Fibroblast of skin of left biceps (primary cell): ENCODE data around the gene ZNF385C.

Experiments used
- DNase-seq, 2 experiments: peaks; one replicate each; pipeline ENCODE4 v3.0.0-alpha.2; 2013; ENCODE audit warnings: low read depth in 2 of 2

Gene ZNF385C

GRCh38 chr17:42124256-42124655 is 26.0 kb upstream of the ZNF385C start:
- DNase-seq = no peak

DNA sequence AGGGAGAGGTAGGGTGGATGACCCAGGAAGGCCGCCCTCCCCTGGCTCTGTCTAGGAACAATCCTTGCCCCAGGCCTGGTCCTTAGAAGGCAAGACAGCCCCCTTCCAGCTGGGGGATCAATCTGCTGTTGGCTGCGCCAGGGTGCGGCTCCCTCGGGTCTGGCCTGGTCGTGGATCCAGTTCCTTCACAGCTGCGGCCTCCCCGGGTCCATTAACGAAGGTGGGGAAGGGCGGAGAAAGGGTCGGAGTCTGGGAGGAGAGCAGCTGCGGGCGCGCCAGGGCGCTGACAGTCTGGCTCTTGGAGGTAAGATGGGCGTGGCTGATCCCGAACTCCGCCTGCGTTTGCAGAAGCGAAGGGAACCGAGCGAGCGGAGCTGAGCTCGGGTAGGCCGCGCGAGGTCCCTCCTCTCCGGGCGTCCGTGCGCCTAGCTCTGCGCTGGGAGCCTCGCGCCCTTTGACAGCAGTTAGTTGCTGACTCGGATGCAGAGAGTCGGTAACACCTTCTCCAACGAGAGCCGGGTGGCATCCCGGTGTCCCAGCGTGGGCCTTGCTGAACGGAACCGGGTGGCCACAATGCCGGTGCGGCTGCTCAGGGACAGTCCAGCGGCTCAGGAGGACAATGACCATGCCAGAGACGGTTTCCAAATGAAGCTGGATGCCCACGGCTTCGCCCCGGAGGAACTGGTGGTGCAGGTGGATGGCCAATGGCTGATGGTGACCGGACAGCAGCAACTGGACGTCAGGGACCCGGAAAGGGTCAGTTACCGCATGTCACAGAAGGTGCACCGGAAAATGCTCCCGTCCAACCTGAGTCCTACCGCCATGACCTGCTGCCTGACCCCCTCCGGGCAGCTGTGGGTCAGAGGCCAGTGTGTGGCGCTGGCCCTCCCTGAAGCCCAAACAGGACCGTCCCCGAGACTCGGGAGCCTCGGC is 24.4 kb upstream of the ZNF385C start, which contains the start of gene HSPB9:
Gene HSPB9 (plus strand): TSS at position 434 of the 933 bp plus-strand sequence. CDS start 47 bp downstream, at position 481.
- no peak for DNase-seq

- DNase-seq = no peak
Observed at GRCh38 chr17:42120770-42121769, 22.8 kb upstream of the ZNF385C start, which contains the start of gene KAT2A. TSS of gene KAT2A (minus strand) at chr17:42121367. CDS start at chr17:42121304, 63 bp downstream.

- DNase-seq = no peak
Observed at GRCh38 chr17:42120161-42120769, 22.0 kb upstream of the ZNF385C start.

GRCh38 chr17:42119301-42119700 is 21.0 kb upstream of the ZNF385C start:
- no peak for DNase-seq

DNA sequence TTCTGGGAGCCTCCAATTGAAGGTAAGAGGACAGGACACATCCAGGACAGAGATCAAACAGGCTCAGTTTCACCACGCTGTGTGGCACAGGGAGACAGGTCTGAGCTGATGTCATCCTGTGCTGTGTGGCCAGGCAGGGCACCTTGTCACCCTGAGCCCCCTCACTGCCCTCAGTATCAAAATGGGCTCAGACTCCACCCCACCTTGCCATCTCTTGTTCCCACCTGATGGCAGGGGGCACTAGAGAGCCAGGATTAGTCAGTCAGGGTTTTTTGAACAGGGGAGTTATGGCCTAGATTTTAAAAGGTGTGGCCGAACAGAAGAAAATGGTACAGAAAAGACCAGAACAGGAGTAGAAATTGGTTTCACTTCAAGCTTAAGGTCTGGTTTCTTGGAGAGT is 20.3 kb upstream of the ZNF385C start:
- no peak for DNase-seq

DNA sequence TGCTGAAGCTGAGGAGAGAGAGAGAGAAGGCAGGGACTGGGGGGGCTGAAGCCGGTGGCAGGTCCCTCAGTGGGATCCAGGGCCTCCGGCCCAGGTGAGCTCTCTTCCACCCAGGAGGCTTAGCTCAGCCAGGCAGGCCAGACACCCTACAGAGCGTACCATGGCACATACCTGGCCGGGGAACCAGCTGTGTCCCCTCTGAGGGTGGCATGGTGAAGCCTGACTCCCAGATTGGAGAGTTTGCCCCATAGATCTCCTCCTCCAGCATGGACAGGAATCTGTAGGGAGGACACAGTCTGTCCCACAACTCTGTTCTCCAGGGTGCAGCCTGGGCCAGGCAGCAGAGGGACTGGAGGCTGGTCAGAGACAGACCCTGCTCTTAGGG is 19.8 kb upstream of the ZNF385C start:
- DNase-seq = no peak

DNA sequence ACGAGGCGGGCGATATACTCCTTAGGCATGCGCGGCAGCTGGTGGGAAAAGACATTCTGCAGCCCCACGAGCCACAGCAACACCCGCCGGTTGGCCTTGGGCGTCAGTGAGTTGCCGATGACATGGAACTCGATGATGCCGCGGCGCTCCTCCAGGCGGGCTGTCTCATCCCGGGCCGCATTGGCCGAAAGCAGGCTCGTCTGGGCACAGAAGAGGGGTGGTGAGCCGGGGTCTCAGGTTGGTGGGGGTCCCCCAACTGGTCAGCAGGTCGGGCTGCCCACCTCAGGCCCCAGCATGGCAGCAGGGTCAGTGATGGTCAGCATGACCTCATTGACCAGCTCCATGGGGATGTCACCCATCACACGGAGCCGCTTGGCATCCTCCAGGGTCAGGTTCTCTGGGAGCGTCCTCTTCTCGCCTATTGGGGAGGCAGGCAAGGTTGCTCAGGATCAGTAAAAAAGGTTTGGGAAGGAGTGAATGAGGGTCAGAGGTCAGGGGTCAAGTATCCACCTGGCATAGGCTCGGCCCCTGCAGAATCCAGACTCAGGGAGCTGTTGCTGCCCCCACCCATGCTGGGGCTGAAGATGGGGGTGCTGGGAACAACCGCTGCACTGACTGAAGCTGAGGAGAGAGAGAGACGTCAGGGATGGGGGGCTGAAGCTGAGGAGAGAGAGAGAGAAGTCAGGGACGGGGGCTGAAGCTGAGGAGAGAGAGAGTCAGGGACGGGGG is 19.3 kb upstream of the ZNF385C start:
- DNase-seq = no peak

- no peak for DNase-seq
Observed at GRCh38 chr17:42116705-42117396, 18.6 kb upstream of the ZNF385C start.

- no peak for DNase-seq
Observed at GRCh38 chr17:42114118-42114517, 15.8 kb upstream of the ZNF385C start.

- DNase-seq = no peak
Observed at GRCh38 chr17:42113293-42114069, 15.2 kb upstream of the ZNF385C start.

- no peak for DNase-seq
Observed at GRCh38 chr17:42112552-42113176, 14.4 kb upstream of the ZNF385C start, which contains the start of gene DHX58. TSS of gene DHX58 (minus strand) at chr17:42112714. CDS start at chr17:42111892, 822 bp downstream.

- DNase-seq = no peak
Observed at GRCh38 chr17:42111871-42112551, 13.7 kb upstream of the ZNF385C start.

DNA sequence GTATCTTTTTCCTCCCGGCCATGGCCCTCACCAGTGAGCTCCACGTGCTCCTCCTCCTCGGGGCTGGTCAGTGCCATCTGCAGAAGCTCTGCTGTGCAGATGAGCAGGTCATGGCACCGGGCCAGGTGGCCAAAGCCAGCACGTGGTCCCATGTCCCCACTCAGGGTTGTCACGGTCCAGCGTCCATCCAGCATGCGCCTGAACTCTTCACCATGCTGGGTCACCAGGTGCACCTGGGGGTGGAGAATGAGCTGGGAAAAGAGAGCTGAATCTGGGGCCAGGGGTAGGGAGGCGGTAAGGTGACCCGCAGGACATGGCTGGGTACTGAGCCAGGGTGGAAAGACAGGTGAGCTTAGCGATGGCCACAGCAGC is 13.0 kb upstream of the ZNF385C start:
- DNase-seq = no peak

DNA sequence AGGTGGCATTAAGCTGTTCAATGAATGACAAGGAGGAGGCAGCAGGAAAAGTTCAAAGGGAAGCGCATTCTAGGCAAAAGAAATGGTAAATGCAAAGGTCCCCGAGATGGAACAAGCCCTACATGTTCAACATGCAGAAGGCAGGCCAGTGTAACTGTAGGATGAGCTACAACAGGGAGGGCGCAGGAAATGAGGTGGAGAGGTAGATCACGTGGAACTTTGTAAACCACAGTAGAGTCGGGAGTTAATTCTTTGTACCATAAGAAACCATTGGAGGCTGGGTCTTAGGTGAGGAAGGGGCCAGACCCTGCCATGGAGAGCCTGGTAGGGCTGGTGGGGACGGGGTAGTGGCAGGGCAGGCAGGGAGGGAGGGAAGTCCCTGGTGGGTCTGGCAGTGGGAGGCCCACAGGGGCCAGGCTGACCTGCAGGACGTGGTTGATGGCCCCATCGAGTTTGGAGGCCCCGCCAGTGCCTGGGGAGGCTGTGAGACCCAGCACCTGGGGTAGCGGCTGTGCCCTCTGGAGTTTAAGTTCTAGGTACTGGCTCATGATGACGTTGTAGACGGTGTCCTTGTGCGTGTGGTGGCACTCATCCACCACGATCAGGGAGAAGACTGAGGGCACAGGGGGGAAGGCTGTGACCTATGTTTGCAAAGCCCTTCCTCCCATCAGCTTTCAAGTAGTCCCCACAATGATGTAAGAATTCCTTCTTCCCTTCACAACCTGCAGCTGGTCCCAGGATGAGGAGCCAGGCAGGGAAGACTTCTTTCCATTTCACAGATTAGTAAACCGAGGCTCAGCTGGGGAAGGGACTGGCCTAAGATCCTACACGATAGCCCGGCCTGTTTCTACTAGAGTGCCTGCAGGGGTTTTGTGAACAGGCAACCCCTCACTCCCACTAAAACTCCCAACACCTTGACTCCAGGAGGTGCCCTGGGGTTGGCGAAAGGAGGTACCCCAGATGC is 12.3 kb upstream of the ZNF385C start:
- no peak for DNase-seq

GRCh38 chr17:42109086-42109485 is 10.8 kb upstream of the ZNF385C start:
- no peak for DNase-seq
